DOHH2 (cell line): Measurements from ENCODE around the gene YIF1B.

ENCODE experiments used
- H3F3A ChIP-seq: fragments of 200-600 bp; sonication (generic), shearing (Covaris generic); 2 replicates; pipeline ENCODE4 v1.6.0; 2016; ENCODE audit warnings: antibody characterized with exemption, mild to moderate bottlenecking; ENCODE audit not compliant: control insufficient read depth, insufficient read depth
- H3K27ac ChIP-seq: fragments of 200-600 bp; sonication (generic); 2 replicates; pipeline ENCODE4 v1.5.1; 2014; ENCODE audit warnings: low read depth, mild to moderate bottlenecking, low read length, moderate library complexity
- H3K27me3 ChIP-seq: fragments of 200-600 bp; sonication (generic); 2 replicates; pipeline ENCODE4 v1.6.1; 2014; ENCODE audit warnings: mild to moderate bottlenecking, low read length, mixed read lengths; ENCODE audit not compliant: control insufficient read depth
- H3K36me3 ChIP-seq: fragments of 200-600 bp; sonication (generic); 2 replicates; pipeline ENCODE4 v1.6.1; 2014; ENCODE audit warnings: mild to moderate bottlenecking, low read length, moderate library complexity, mixed read lengths; ENCODE audit not compliant: control insufficient read depth
- H3K4me1 ChIP-seq: fragments of 200-600 bp; sonication (generic); 2 replicates; pipeline ENCODE4 v1.6.1; 2014; ENCODE audit warnings: mild to moderate bottlenecking, low read length, mixed read lengths; ENCODE audit not compliant: control insufficient read depth
- H3K4me2 ChIP-seq: fragments of 200-600 bp; sonication (generic); 2 replicates; pipeline ENCODE4 v1.6.0; 2014; ENCODE audit warnings: mild to moderate bottlenecking, low read length, moderate library complexity
- H3K4me3 ChIP-seq: fragments of 200-600 bp; sonication (generic); 2 replicates; pipeline ENCODE4 v1.5.1; 2014; ENCODE audit warnings: mild to moderate bottlenecking, low read length, mixed read lengths
- H3K79me2 ChIP-seq: fragments of 200-600 bp; sonication (generic); 2 replicates; pipeline ENCODE4 v1.6.1; 2014; ENCODE audit warnings: mild to moderate bottlenecking, low read length, mixed read lengths; ENCODE audit not compliant: control insufficient read depth
- H3K9me2 ChIP-seq: fragments of 200-600 bp; sonication (generic); replicated peaks from 2 replicates; pipeline ENCODE4 v1.6.1; 2014; ENCODE audit warnings: mild to moderate bottlenecking, low read length, mixed read lengths; ENCODE audit not compliant: control insufficient read depth
- H3K9me3 ChIP-seq: fragments of 200-600 bp; sonication (generic); 2 replicates; pipeline ENCODE4 v1.6.1; 2014; ENCODE audit warnings: antibody characterized with exemption, low read length, mixed read lengths; ENCODE audit not compliant: control insufficient read depth, insufficient read depth
- H4K20me1 ChIP-seq: fragments of 200-600 bp; sonication (generic); 2 replicates; pipeline ENCODE4 v1.6.0; 2014; ENCODE audit warnings: low read depth, mild to moderate bottlenecking, antibody characterized with exemption, low read length, moderate library complexity; ENCODE audit not compliant: control insufficient read depth, insufficient read depth
- EZH2phosphoT487 ChIP-seq: fragments of 200-600 bp; sonication (generic); IDR thresholded peaks from 2 replicates; pipeline ENCODE4 v1.6.1; 2017; ENCODE audit warnings: borderline replicate concordance, mild to moderate bottlenecking, antibody characterized with exemption, low read length, moderate library complexity, mixed read lengths
- TF ChIP-seq, protein P1 (sequence below): fragments of 200-600 bp; sonication (generic); IDR thresholded peaks from one replicate; pipeline ENCODE4 v1.5.1; 2014; ENCODE audit warnings: antibody characterized with exemption, mild to moderate bottlenecking, low read depth, low read length; ENCODE audit not compliant: poor library complexity, severe bottlenecking

The YIF1B gene

DNA sequence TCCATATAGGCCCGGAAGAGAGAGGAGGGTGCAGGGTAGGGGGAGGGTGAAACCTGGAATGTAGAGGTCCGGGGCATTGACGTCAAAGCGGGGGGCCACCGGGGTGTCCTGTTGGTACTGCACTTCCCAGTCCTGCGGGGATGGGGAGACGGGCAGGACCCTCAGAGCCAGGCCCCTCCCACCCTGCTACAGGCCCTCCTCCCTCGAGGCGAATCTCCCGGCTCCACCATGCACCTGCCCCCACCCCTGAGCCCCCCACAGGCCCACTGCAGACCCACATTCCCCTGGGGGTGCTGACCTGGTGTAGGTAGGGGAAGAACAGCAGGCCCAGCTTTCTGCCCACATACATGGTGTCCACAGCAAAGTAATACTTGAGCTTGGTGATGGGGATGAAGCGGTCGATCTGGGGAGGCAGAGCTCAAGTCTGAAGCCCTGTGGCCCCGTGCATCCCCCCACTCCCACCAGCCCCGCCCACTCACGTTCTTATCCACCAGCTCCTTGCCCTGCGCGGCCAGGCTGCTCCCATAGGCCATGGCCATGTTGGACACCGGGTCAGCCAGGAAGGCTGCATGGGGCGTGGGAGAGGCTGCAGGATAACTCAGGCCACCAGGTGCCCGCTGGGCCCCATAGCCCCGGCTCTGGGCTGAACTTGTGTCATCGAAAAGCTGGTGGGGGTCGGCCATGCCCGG is 6.7 kb downstream of the YIF1B start:
- H3K27me3 ChIP-seq, result no peaks in the 10 kb centered on the region
- peaks cover 17% of the 10 kb centered on the region for H3K79me2 ChIP-seq
- H3K4me3 ChIP-seq, result no peak overlapping the region
- peaks cover 14% of the 10 kb centered on the region for H3K4me1 ChIP-seq
- no peak overlapping the region for H3K4me2 ChIP-seq
- no peaks in the 10 kb centered on the region for H3K9me3 ChIP-seq
- peaks cover 4% of the 10 kb centered on the region; the same call in 1 of the 2 replicates for H3K36me3 ChIP-seq
- no peaks in the 10 kb centered on the region for H3K9me2 ChIP-seq
- H3K27ac ChIP-seq, result no peak overlapping the region
- no peaks in the 10 kb centered on the region for H4K20me1 ChIP-seq
- H3F3A ChIP-seq, result no peaks in the 10 kb centered on the region
- TF ChIP-seq, protein P1, sequence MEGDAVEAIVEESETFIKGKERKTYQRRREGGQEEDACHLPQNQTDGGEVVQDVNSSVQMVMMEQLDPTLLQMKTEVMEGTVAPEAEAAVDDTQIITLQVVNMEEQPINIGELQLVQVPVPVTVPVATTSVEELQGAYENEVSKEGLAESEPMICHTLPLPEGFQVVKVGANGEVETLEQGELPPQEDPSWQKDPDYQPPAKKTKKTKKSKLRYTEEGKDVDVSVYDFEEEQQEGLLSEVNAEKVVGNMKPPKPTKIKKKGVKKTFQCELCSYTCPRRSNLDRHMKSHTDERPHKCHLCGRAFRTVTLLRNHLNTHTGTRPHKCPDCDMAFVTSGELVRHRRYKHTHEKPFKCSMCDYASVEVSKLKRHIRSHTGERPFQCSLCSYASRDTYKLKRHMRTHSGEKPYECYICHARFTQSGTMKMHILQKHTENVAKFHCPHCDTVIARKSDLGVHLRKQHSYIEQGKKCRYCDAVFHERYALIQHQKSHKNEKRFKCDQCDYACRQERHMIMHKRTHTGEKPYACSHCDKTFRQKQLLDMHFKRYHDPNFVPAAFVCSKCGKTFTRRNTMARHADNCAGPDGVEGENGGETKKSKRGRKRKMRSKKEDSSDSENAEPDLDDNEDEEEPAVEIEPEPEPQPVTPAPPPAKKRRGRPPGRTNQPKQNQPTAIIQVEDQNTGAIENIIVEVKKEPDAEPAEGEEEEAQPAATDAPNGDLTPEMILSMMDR, result no peak
- TF ChIP-seq EZH2phosphoT487, result no peak

DNA sequence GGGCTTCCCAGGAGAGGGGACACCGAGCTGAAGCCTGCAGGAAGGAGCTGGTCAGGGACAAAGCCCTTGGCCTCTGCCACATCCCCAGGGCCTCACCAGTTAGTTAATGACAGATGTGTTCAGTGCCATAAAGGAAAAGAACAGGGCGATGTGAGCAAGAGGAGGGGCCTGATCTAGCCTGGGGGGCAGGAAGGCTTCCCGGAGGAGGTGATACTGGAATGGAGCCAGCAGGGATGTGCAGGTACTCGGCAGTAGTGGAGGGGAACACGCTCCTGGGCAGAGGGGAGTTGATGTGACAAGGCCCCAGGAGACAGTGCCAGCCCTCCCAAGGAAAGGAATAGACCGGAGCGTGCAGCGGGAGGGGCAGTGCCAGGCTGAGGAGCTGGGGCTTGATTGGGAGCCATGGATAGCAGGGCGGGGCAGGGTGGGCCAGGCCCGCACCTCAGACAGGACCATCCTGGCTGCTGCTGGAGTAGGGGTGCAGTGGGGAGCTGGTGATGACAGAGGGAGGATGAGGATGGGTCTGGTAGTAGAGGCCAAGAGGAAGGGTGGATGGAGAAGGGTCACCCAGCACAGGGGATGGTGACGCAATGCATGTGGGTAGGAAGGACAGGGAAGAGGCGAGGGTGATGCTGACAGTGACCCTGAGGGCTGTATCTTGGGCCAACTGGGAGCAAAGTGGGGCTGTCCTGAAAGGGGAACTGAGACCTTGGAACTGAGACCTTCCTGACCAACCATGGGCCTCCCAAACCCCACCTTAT is 7.6 kb downstream of the YIF1B start:
- no peak overlapping the region for H3K27ac ChIP-seq

DNA sequence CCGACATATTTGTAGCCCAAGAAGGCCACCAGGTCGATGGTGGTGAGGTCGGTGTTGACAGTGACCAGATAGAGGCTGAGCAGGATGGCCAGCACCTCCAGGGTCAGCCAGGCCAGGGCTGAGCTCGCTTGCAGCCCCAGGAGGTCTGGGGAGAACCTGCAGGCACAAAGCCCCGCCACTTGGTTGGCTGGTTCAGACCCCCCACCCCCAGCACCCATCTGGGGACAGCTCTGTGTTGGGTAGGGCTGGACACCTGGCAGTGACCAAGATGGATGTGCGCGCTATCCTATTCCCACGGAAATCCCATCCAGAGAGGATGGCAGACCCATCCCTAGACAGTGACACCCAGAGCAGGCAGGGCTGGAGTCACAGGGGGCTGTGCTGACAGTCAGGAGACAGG is 8.2 kb downstream of the YIF1B start:
- TF ChIP-seq EZH2phosphoT487, result no peak
- TF ChIP-seq, protein P1, result no peak
- no peaks in the 10 kb centered on the region for H3K27me3 ChIP-seq
- peaks cover 3% of the 10 kb centered on the region for H3K4me1 ChIP-seq
- peaks cover 12% of the 10 kb centered on the region for H3K79me2 ChIP-seq
- H3K36me3 ChIP-seq, result peaks cover 4% of the 10 kb centered on the region; the same call in 1 of the 2 replicates
- no peaks in the 10 kb centered on the region for H3K9me2 ChIP-seq
- no peaks in the 10 kb centered on the region for H3K9me3 ChIP-seq
- no peak overlapping the region for H3K4me2 ChIP-seq
- no peaks in the 10 kb centered on the region for H4K20me1 ChIP-seq
- H3K27ac ChIP-seq, result no peak overlapping the region
- H3K4me3 ChIP-seq, result no peak overlapping the region
- H3F3A ChIP-seq, result no peaks in the 10 kb centered on the region

More for the DNA sequence above, 7.6 kb downstream of the YIF1B start:
- H3K4me2 ChIP-seq, result no peak overlapping the region
- no peaks in the 10 kb centered on the region for H4K20me1 ChIP-seq
- H3K36me3 ChIP-seq, result peaks cover 4% of the 10 kb centered on the region; the same call in 1 of the 2 replicates
- TF ChIP-seq, protein P1, result no peak
- no peak for TF ChIP-seq EZH2phosphoT487
- no peaks in the 10 kb centered on the region for H3K9me2 ChIP-seq
- H3K9me3 ChIP-seq, result no peaks in the 10 kb centered on the region
- no peak overlapping the region for H3K4me3 ChIP-seq
- H3K4me1 ChIP-seq, result peaks cover 7% of the 10 kb centered on the region
- no peaks in the 10 kb centered on the region for H3K27me3 ChIP-seq
- H3K79me2 ChIP-seq, result peaks cover 13% of the 10 kb centered on the region
- no peaks in the 10 kb centered on the region for H3F3A ChIP-seq
